Neural progenitor cell (in vitro differentiated cells): ENCODE data around the gene SIGLEC1.

Experiments
- CTCF ChIP-seq: fragments of 200-600 bp; sonication (generic); IDR thresholded peaks from 2 replicates; pipeline ENCODE4 v1.5.1; 2017; ENCODE audit warnings: antibody characterized with exemption, mild to moderate bottlenecking
- EZH2 ChIP-seq: fragments of 200-600 bp; sonication (generic); IDR thresholded peaks from 2 replicates; pipeline ENCODE4 v1.6.1; 2017; ENCODE audit warnings: antibody characterized with exemption, mild to moderate bottlenecking, moderate library complexity
- EZH2phosphoT487 ChIP-seq: fragments of 200-600 bp; sonication (generic); IDR thresholded peaks from 2 replicates; pipeline ENCODE4 v1.6.1; 2017; ENCODE audit warnings: antibody characterized with exemption

DNA sequence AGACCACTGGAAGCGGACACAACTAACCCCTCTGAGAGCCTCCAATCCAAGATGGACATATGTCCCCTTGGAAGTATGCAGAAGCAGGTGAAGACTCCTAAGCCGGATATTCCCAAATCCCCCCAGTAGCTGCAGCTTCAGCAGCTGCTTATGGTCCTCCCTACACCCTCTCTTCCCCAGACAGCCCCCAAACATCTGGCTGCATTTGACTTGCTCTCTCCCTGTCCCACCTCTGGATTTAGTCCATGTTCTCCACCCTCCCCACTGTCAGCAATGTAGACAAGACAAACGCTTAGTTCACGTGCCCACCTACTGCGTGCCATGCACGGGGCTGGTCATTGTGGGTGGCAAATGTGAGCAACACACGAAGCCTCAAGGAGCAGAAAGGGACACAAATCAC lies 26.0 kb downstream of the SIGLEC1 start:
- TF ChIP-seq CTCF (no peak), EZH2phosphoT487 (no peak), EZH2 (no peak)
